ENCODE measurements around the gene ZNF14. TPM values are rescaled to one million over a fixed set of nuclear protein-coding genes. Genes with fewer than 3 reads are reported as not detected.

The ZNF14 gene
- total and polyA plus RNA-seq, 2 of the 13 experiments (the other 11 are each of a cell fraction or from before 2014, with no cell fraction given), result 1.9 to 6.2 TPM

DNA sequence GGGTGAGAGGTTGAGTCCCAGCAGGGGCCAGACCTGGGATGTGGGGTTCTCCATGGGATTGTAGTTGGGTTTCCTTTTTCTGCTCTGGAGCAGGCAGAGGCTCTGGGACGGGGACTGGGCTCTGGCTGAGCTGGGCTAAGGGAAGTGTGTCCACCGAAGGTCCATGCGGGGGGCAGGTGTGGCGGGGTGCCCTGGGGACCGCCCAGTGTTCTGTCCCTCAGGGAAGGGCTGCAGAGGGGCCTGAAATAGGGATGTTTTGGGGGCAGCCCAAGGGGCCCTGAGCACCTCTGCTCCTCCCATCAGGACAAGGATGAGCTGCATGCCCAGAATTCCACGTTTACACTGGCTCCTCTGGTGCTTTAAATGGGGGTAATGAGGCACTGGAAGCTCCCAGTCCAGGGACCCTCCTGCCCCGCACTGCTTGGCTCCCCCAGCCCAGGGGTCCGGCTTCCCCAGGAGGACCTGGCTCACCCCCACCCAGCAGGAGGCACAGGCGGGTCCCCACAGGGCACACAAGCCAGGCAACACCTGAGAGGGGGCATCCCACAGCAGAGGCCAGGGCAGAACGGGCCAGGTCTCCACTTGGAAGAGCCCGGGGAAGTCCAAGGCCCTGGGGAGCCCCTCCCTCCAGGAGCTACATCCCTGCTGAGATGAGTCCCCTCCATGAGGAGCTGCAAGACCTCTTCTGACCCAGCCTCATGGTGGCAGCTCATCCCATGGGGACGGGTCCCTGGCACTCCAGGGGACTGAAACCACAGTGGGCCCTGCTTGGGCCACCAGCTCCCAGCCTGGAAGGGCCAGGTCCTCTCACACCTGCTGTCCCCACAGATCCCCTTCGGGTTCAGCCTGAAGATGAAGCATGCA is 14.7 kb upstream of the ZNF14 start:
- no TSS peak for BruUV-seq (replicated peaks)
- 9% methylated on average over 6 of the region's 13 CpGs for WGBS (ENCODE audit: low lambda C conversion rate)
- POLR2A ChIA-PET, result no interaction called here
- ATAC-seq (no peak; the same call in 2 of the 3 replicates), FAIRE-seq (no peak), DNase-seq (ENCODE audit: low spot score) (no peak)
- Histone ChIP-seq H3K27me3 (ENCODE audit: control insufficient read depth in 1 of 2, insufficient read depth in 2 of 2, low read length in 2 of 2) (peaks cover 7 to 47% of the 10 kb centered on the region in 2 experiments; a peak in 4 of 5 replicates), H3K4me3 (replicated peaks in 1 of 3; ENCODE audit: insufficient read depth in 1 of 3, low read depth in 2 of 3, low read length in 3 of 3) (no peak overlapping the region), H3K4me1 (ENCODE audit: insufficient read depth, low read length) (peaks cover 11% of the 10 kb centered on the region), H3K79me2 (ENCODE audit: insufficient read depth, low read length) (no peaks in the 10 kb centered on the region), H4K20me1 (ENCODE audit: insufficient read depth, low read length) (no peaks in the 10 kb centered on the region), H3K9me3 (ENCODE audit: low read length) (no peaks in the 10 kb centered on the region), H2AFZ (ENCODE audit: low read length) (no peak overlapping the region), H3K9ac (ENCODE audit: insufficient read depth, low read depth, low read length) (no peak overlapping the region), H3K27ac (ENCODE audit: extremely low read length, insufficient read depth, low read length) (no peak overlapping the region), H3K4me2 (ENCODE audit: low read depth, low read length) (no peak overlapping the region), H3K36me3 (replicated peaks in 1 of 2; ENCODE audit: control insufficient read depth in 1 of 2, insufficient read depth in 2 of 2, low read length in 2 of 2) (no peaks in the 10 kb centered on the region)
- in situ Hi-C loops (cut with HindIII; ENCODE audit: extremely low pct_ligation_motif_present, low pct_unique_long_range_greater_than_20kb) (no loop called here), intact Hi-C loops (cut with micrococcal nuclease; ENCODE audit: unreplicated experiment) (no loop called here)
- CTCF ChIA-PET (ENCODE audit: low intra/inter-chr PET ratio, low total read pairs), result no interaction called here
- TF ChIP-seq ZBTB7A (CRISPR knock-in tag; IDR thresholded peaks at IDR 0.05), result no peak
- no peak for TF ChIP-seq HNRNPK (IDR thresholded peaks at IDR 0.05; ENCODE audit: low read depth, low read length, poor library complexity, severe bottlenecking)
- TF ChIP-seq ZC3H4 (CRISPR knock-in tag; IDR thresholded peaks at IDR 0.05; ENCODE audit: borderline replicate concordance), result no peak
- TF ChIP-seq, protein P1, sequence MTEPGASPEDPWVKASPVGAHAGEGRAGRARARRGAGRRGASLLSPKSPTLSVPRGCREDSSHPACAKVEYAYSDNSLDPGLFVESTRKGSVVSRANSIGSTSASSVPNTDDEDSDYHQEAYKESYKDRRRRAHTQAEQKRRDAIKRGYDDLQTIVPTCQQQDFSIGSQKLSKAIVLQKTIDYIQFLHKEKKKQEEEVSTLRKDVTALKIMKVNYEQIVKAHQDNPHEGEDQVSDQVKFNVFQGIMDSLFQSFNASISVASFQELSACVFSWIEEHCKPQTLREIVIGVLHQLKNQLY (CRISPR knock-in tag; IDR thresholded peaks at IDR 0.05), result no peak
- no peak for TF ChIP-seq ZNF441 (CRISPR knock-in tag; IDR thresholded peaks at IDR 0.05; ENCODE audit: borderline replicate concordance)
- TF ChIP-seq ZNF777 (CRISPR knock-in tag; IDR thresholded peaks at IDR 0.05), result no peak
- no peak for TF ChIP-seq ZNF333 (CRISPR knock-in tag; IDR thresholded peaks at IDR 0.05; ENCODE audit: borderline replicate concordance)
- TF ChIP-seq FOXO4 (CRISPR knock-in tag; conservative IDR thresholded peaks at IDR 0.05), result no peak
